ENCODE results near the gene RGS6.

The RGS6 gene

GRCh38 chr14:72164420-72165228, 232.4 kb downstream of the RGS6 start:
- DNase-seq (ENCODE audit: low read depth) = no peak

GRCh38 chr14:72165229-72165698, 233.0 kb downstream of the RGS6 start:
- no peak for DNase-seq (ENCODE audit: low read depth)

- no peak for DNase-seq (ENCODE audit: low read depth)
These were observed 237.3 kb downstream of the RGS6 start for GRCh38 chr14:72169521-72169920.

- DNase-seq (ENCODE audit: low read depth) = no peak
These were observed 239.8 kb downstream of the RGS6 start for GRCh38 chr14:72172049-72172448.

- DNase-seq (ENCODE audit: low read depth) = no peak
These were observed 240.4 kb downstream of the RGS6 start for GRCh38 chr14:72172597-72172996.

- DNase-seq (ENCODE audit: low read depth) = no peak
These were observed 240.9 kb downstream of the RGS6 start for GRCh38 chr14:72173038-72173720.

GRCh38 chr14:72177251-72177650, 245.0 kb downstream of the RGS6 start:
- no peak for DNase-seq (ENCODE audit: low read depth)

- no peak for DNase-seq (ENCODE audit: low read depth)
These were observed 246.3 kb downstream of the RGS6 start for GRCh38 chr14:72178517-72178916.

- DNase-seq (ENCODE audit: low read depth) = no peak
These were observed 250.6 kb downstream of the RGS6 start for GRCh38 chr14:72182708-72183432.

GRCh38 chr14:72183631-72184030, 251.4 kb downstream of the RGS6 start:
- DNase-seq (ENCODE audit: low read depth) = no peak

GRCh38 chr14:72186523-72186922, 254.3 kb downstream of the RGS6 start:
- no peak for DNase-seq (ENCODE audit: low read depth)

GRCh38 chr14:72196237-72197015, 264.2 kb downstream of the RGS6 start:
- DNase-seq (ENCODE audit: low read depth) = no peak

GRCh38 chr14:72201645-72202044, 269.4 kb downstream of the RGS6 start:
- no peak for DNase-seq (ENCODE audit: low read depth)

GRCh38 chr14:72213424-72213823, 281.2 kb downstream of the RGS6 start:
- DNase-seq (ENCODE audit: low read depth) = no peak

GRCh38 chr14:72215080-72215479, 282.9 kb downstream of the RGS6 start:
- no peak for DNase-seq (ENCODE audit: low read depth)

- no peak for DNase-seq (ENCODE audit: low read depth)
These were observed 284.9 kb downstream of the RGS6 start for GRCh38 chr14:72217135-72217534.

GRCh38 chr14:72222046-72222445, 289.8 kb downstream of the RGS6 start:
- no peak for DNase-seq (ENCODE audit: low read depth)

- no peak for DNase-seq (ENCODE audit: low read depth)
These were observed 304.4 kb downstream of the RGS6 start for GRCh38 chr14:72236629-72237028.

- no peak for DNase-seq (ENCODE audit: low read depth)
These were observed 305.8 kb downstream of the RGS6 start for GRCh38 chr14:72237722-72238666.
